Kidney (tissue), 14 donors: ENCODE measurements around the gene GRHL3. TPM values are rescaled to one million over a fixed set of nuclear protein-coding genes. Genes with fewer than 3 reads are reported as not detected.

ENCODE experiments used
- DNase-seq, 5 donors: peaks; one replicate each; pipeline ENCODE4 v3.0.0-alpha.2; 2013 to 2020
- FAIRE-seq: peaks from 2 replicates; lab custom pipeline; 2012; peaks lifted over from hg19 to GRCh38; lab: Jason Lieb, UNC
- H3K27ac ChIP-seq, 2 donors: one replicate each; pipeline ENCODE4 v1.7.0; 2013; ENCODE audit warnings: low read depth in 2 of 2, low read length in 2 of 2, inconsistent platforms in 1 of 2
- H3K27me3 ChIP-seq: one replicate; pipeline ENCODE4 v1.7.1; 2013; ENCODE audit warnings: low read length, inconsistent platforms; ENCODE audit not compliant: control insufficient read depth, insufficient read depth
- H3K36me3 ChIP-seq, 3 donors: one replicate each; pipeline versions ENCODE4 v1.7.0 to v1.7.1; 2013; ENCODE audit warnings: low read length in 3 of 3, control low read depth in 1 of 3, inconsistent platforms in 1 of 3; ENCODE audit not compliant: insufficient read depth in 3 of 3, control insufficient read depth in 2 of 3
- H3K4me1 ChIP-seq, 3 donors: one replicate each; pipeline versions ENCODE4 v1.7.0 to v1.7.1; 2013; ENCODE audit warnings: low read length in 3 of 3, inconsistent platforms in 1 of 3, low read depth in 1 of 3; ENCODE audit not compliant: control insufficient read depth in 2 of 3, insufficient read depth in 2 of 3
- H3K4me3 ChIP-seq, 3 donors: one replicate each; pipeline versions ENCODE4 v1.7.0 to v1.8.1; 2013; ENCODE audit warnings: low read length in 3 of 3, control low read depth in 1 of 3, inconsistent platforms in 1 of 3
- H3K9ac ChIP-seq, 3 donors: one replicate each; pipeline versions ENCODE4 v1.7.0 to v1.7.1; 2013; ENCODE audit warnings: low read length in 3 of 3, control low read depth in 1 of 3, inconsistent platforms in 1 of 3
- H3K9me3 ChIP-seq, 3 donors: one replicate each; pipeline versions ENCODE4 v1.7.0 to v1.7.1; 2013; ENCODE audit warnings: low read length in 3 of 3, control low read depth in 1 of 3, inconsistent platforms in 1 of 3; ENCODE audit not compliant: control insufficient read depth in 2 of 3, insufficient read depth in 1 of 3
- intact Hi-C: fragments of 100-400 bp; cut with DNase I; formaldehyde crosslinking; loops from one replicate; pipeline ENCODE4 v1.11.1; 2022
- polyA plus RNA-seq: library from polyadenylated mRNA; stranded (reverse); fragments of 350-450 nt; fragmentation: Illumina TruSeq; extraction: RNeasy Lipid Tissue Mini Kit (QIAGEN cat#74804); gene quantifications from one replicate; pipeline ENCODE4 v1.2.3, GENCODE V29; 2014; ENCODE audit warnings: low read depth, low replicate concordance; ENCODE audit not compliant: insufficient read depth
- total RNA-seq: library from RNA; stranded (reverse); fragmentation: NEBNext Ultra II Directional; extraction: Animal tissue kit (Norgen Biotek cat#: 25700); gene quantifications from one replicate; pipeline ENCODE4 v1.2.1, GENCODE V29; 2021
- TF ChIP-seq, protein P1 (sequence below): IDR thresholded peaks from 3 replicates; pipeline ENCODE4 v1.5.1; 2012; ENCODE audit warnings: mild to moderate bottlenecking, moderate library complexity, borderline replicate concordance; ENCODE audit not compliant: insufficient read depth; ENCODE audit errors: extremely low read depth
- donor health status: control.
- donor health status: control.
- donor health status: control.
- donor health status: control.
- donor health status: control.
- donor health status: DM: yes; HTN: yes; CAD: no.
- donor health status: Normal renal cell carcinoma (clear cell type).

Gene GRHL3
- total and polyA plus RNA-seq, 2 donors from 2014 or later, result 0.32 to 1.7 TPM

DNA sequence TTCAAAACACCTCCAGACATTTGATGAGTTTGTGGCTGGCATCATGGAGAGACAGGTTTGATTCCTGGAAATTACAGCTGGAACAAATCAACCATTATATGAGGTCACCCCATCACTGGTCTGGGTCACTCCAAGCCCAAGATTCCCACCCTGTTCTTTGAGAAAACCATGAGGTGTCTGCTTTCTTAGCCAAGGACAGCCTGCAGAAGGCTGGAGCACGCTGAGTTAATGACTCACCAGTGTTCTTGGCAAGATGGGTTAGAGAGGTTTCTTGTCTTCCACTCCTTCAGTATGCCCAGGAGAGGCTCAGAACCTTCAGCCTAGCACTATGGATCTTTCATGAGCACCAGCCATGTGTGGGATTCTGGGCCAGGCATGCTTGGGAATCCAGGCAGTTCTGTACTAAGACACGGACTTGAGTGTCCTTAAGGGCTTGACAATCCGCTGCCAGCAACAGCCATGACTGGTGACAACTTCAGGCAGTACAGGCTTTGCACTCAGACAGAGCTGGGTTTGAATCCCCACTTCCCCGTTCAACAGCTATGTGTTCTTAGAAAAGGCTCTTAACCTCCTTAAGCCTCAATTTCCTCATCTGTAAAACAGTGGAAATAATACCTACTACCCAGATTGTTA is 43.9 kb downstream of the GRHL3 start:
- no peak overlapping the region for H3K4me3 ChIP-seq
- no peaks in the 10 kb centered on the region for H3K4me1 ChIP-seq
- intact Hi-C loops, result no loop called here
- TF ChIP-seq, protein P1, sequence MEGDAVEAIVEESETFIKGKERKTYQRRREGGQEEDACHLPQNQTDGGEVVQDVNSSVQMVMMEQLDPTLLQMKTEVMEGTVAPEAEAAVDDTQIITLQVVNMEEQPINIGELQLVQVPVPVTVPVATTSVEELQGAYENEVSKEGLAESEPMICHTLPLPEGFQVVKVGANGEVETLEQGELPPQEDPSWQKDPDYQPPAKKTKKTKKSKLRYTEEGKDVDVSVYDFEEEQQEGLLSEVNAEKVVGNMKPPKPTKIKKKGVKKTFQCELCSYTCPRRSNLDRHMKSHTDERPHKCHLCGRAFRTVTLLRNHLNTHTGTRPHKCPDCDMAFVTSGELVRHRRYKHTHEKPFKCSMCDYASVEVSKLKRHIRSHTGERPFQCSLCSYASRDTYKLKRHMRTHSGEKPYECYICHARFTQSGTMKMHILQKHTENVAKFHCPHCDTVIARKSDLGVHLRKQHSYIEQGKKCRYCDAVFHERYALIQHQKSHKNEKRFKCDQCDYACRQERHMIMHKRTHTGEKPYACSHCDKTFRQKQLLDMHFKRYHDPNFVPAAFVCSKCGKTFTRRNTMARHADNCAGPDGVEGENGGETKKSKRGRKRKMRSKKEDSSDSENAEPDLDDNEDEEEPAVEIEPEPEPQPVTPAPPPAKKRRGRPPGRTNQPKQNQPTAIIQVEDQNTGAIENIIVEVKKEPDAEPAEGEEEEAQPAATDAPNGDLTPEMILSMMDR, result no peak
- DNase-seq (no peak), FAIRE-seq (no peak)
- H3K27me3 ChIP-seq, result no peaks in the 10 kb centered on the region
- no peaks in the 10 kb centered on the region for H3K9me3 ChIP-seq
- no peak overlapping the region for H3K9ac ChIP-seq
- no peak overlapping the region for H3K27ac ChIP-seq
- H3K36me3 ChIP-seq, result peaks cover 0 to 2% (median 0%) of the 10 kb centered on the region in 3 donors

DNA sequence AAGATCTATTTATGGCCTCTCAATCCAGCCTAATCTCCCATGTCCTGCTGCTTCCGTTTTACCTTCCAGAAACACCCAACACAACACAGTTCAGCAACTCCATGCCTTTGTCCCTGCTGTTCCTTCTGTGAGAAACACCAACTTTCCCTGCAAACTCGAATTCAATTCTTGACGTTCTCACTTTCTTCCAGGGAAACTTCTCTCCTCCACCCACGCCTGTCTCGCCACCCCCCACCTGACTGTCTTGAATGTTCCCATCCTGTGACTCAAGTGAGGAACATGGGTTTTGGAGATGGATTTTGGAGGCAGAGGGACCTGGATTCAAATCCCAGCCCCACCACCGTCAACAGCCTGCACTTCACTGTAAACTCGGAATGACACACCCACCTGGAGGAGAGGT is 44.8 kb downstream of the GRHL3 start:
- no peak for DNase-seq
- FAIRE-seq, result no peak
- intact Hi-C loops, result no loop called here

DNA sequence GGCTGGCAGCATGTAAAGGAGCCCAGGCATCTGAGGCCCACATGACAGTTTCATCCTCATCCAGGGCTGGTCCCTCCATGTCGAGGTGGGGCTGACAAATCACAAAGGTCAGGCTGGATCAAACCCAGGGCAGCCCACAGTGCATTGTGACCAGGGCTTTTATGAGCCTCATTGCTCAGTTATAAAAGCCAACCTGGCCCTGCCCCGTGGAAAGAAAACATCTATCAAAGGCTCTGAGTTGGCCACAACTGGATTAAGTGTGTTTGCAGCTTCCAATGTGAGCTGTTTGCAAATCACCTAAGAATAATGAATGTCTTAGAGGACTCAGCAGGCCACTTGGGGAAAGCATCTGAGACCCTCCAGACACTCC is 45.4 kb downstream of the GRHL3 start:
- no peak overlapping the region for H3K9ac ChIP-seq
- H3K9me3 ChIP-seq, result no peaks in the 10 kb centered on the region
- H3K27ac ChIP-seq, result no peak overlapping the region
- peaks cover 0 to 3% (median 0%) of the 10 kb centered on the region in 3 donors for H3K36me3 ChIP-seq
- H3K4me1 ChIP-seq, result no peaks in the 10 kb centered on the region
- intact Hi-C loops, result no loop called here
- H3K27me3 ChIP-seq, result no peaks in the 10 kb centered on the region
- TF ChIP-seq, protein P1, result no peak
- FAIRE-seq (no peak), DNase-seq (no peak)
- H3K4me3 ChIP-seq, result no peak overlapping the region

More for the DNA sequence above, 44.8 kb downstream of the GRHL3 start:
- Histone ChIP-seq H3K27me3 (no peaks in the 10 kb centered on the region), H3K36me3 (peaks cover 0 to 3% (median 2%) of the 10 kb centered on the region in 3 donors), H3K4me1 (no peaks in the 10 kb centered on the region), H3K9ac (no peak overlapping the region), H3K4me3 (no peak overlapping the region), H3K9me3 (no peaks in the 10 kb centered on the region), H3K27ac (no peak overlapping the region)
- TF ChIP-seq, protein P1, result no peak
